GM12878 (cell line): ENCODE data around the gene ARHGAP32. TPM values are rescaled to one million over a fixed set of nuclear protein-coding genes. Genes with fewer than 3 reads are reported as not detected.

Experiments
- ATAC-seq: fragments of 200-7000 bp; cut with Tn5 transposase; 3 replicates; pipeline ENCODE4 v1.9.1; 2020; ENCODE audit warnings: mild to moderate bottlenecking, moderate library complexity
- BruUV-seq: library from RNA; stranded (reverse); fragments of 400-500 nt; replicated peaks from 2 replicates; lab custom pipeline; 2021; lab: Mats Ljungman, UMichigan
- CTCF ChIA-PET: fragments of 300-600 bp; sonication (Branson Sonifier 250); formaldehyde crosslinking; extraction: SDS; loops from one replicate; lab custom pipeline; 2021; ENCODE audit warnings: inconsistent platforms; lab: Yijun Ruan, JAX
- POLR2A ChIA-PET: fragments of 350-600 bp; formaldehyde crosslinking; extraction: SDS; loops from one replicate; lab custom pipeline; 2021; ENCODE audit warnings: inconsistent platforms; lab: Charles Lee
- RAD21 ChIA-PET: fragments of 300-600 bp; sonication (Branson Sonifier 250); formaldehyde crosslinking; loops from one replicate; lab custom pipeline; 2023; ENCODE audit warnings: antibody characterized with exemption; ENCODE audit not compliant: unreplicated experiment; lab: Charles Lee
- SMC1A ChIA-PET: fragments of 300-600 bp; sonication (Branson Sonifier 250); formaldehyde crosslinking; loops from one replicate; lab custom pipeline; 2023; ENCODE audit not compliant: unreplicated experiment, uncharacterized antibody; lab: Charles Lee
- DNase-seq: peaks from one replicate; pipeline ENCODE4 v3.0.0-alpha.2; 2011; ENCODE audit warnings: low read depth, low spot score
- FAIRE-seq: peaks from 3 replicates; lab custom pipeline; 2011; peaks lifted over from hg19 to GRCh38; lab: Jason Lieb, UNC
- H2AFZ ChIP-seq: 2 replicates; pipeline ENCODE4 v1.6.0; 2011; ENCODE audit warnings: low read depth, low read length, control low read depth; ENCODE audit not compliant: control insufficient read depth
- H3K27ac ChIP-seq: 2 replicates; pipeline ENCODE4 v1.5.1; 2011; ENCODE audit warnings: control low read depth; ENCODE audit not compliant: control insufficient read depth, insufficient read depth
- H3K27me3 ChIP-seq, 2 experiments: replicated peaks in 1 of 2; 2 replicates each; pipeline versions ENCODE4 v1.6.0 to v1.6.1; 2011; ENCODE audit warnings: low read length in 1 of 2; ENCODE audit not compliant: control insufficient read depth in 2 of 2, insufficient read depth in 2 of 2
- H3K36me3 ChIP-seq, 2 experiments: 2 replicates each; pipeline ENCODE4 v1.5.1; 2011; ENCODE audit warnings: low read length in 1 of 2; ENCODE audit not compliant: control insufficient read depth in 2 of 2, insufficient read depth in 2 of 2
- H3K4me1 ChIP-seq: 2 replicates; pipeline ENCODE4 v1.6.1; 2011; ENCODE audit warnings: mild to moderate bottlenecking, low read length, moderate library complexity, mixed read lengths; ENCODE audit not compliant: control insufficient read depth, insufficient read depth
- H3K4me2 ChIP-seq: 2 replicates; pipeline ENCODE4 v1.6.0; 2011; ENCODE audit warnings: control low read depth; ENCODE audit not compliant: control insufficient read depth, insufficient read depth
- H3K4me3 ChIP-seq: fragments of 200-600 bp; sonication (generic); 2 replicates; pipeline ENCODE4 v1.5.1; 2016
- H3K79me2 ChIP-seq: 2 replicates; pipeline ENCODE4 v1.6.0; 2011; ENCODE audit warnings: low read length; ENCODE audit not compliant: control insufficient read depth, insufficient read depth
- H3K9ac ChIP-seq: 2 replicates; pipeline ENCODE4 v1.8.0; 2011; ENCODE audit warnings: low read length, control low read depth, mixed read lengths; ENCODE audit not compliant: control insufficient read depth, insufficient read depth
- H3K9me3 ChIP-seq: replicated peaks from 3 replicates; pipeline ENCODE4 v1.5.1; 2011; ENCODE audit warnings: mild to moderate bottlenecking, low read length; ENCODE audit not compliant: control insufficient read depth, insufficient read depth
- H4K20me1 ChIP-seq: 2 replicates; pipeline ENCODE4 v1.6.0; 2011; ENCODE audit not compliant: control insufficient read depth, insufficient read depth
- BMI1 ChIP-seq: fragments of 450-650 bp; IDR thresholded peaks from 2 replicates; pipeline ENCODE4 v1.6.1; 2016; ENCODE audit warnings: mild to moderate bottlenecking, moderate library complexity, borderline replicate concordance
- E2F8 ChIP-seq: fragments of 450-650 bp; IDR thresholded peaks from 2 replicates; pipeline ENCODE4 v1.6.1; 2018; ENCODE audit warnings: mild to moderate bottlenecking, low read depth, moderate library complexity; ENCODE audit not compliant: partially characterized antibody
- GATAD2B ChIP-seq: fragments of 450-650 bp; conservative IDR thresholded peaks from 2 replicates; pipeline ENCODE4 v1.6.1; 2017; ENCODE audit warnings: low read depth, mild to moderate bottlenecking, moderate library complexity
- MAX ChIP-seq: IDR thresholded peaks from 2 replicates; pipeline ENCODE4 v1.6.1; 2012; ENCODE audit warnings: low read depth, low read length, improper control_type of control experiment
- MLLT1 ChIP-seq: fragments of 450-650 bp; IDR thresholded peaks from 2 replicates; pipeline ENCODE4 v1.6.1; 2016; ENCODE audit warnings: mild to moderate bottlenecking
- MTA3 ChIP-seq: IDR thresholded peaks from 2 replicates; pipeline ENCODE4 v1.6.1; 2012; ENCODE audit warnings: low read length, inconsistent platforms, borderline replicate concordance
- MXI1 ChIP-seq: fragments of 150-350 bp; IDR thresholded peaks from 2 replicates; pipeline ENCODE4 v1.6.1; 2011; ENCODE audit warnings: low read depth, mild to moderate bottlenecking, inconsistent platforms, low read length, improper control_type of control experiment
- MYC ChIP-seq: IDR thresholded peaks from 2 replicates; pipeline ENCODE4 v1.6.1; 2011; ENCODE audit warnings: mild to moderate bottlenecking, low read length, moderate library complexity, inconsistent platforms; ENCODE audit not compliant: insufficient read depth, insufficient replicate concordance, insufficient read length, severe bottlenecking
- PAX5 ChIP-seq: IDR thresholded peaks from 2 replicates; pipeline ENCODE4 v1.6.1; 2011; ENCODE audit warnings: low read depth, low read length, borderline replicate concordance
- PBX3 ChIP-seq: IDR thresholded peaks from 2 replicates; pipeline ENCODE4 v1.6.1; 2011; ENCODE audit warnings: mild to moderate bottlenecking, low read depth, low read length, moderate library complexity; ENCODE audit not compliant: insufficient replicate concordance
- SMAD1 ChIP-seq: fragments of 450-650 bp; IDR thresholded peaks from 2 replicates; pipeline ENCODE4 v1.6.1; 2018; ENCODE audit warnings: mild to moderate bottlenecking, low read depth; ENCODE audit not compliant: partially characterized antibody
- TBL1XR1 ChIP-seq: IDR thresholded peaks from 2 replicates; pipeline ENCODE4 v1.6.1; 2012; ENCODE audit warnings: low read depth, low read length, improper control_type of control experiment
- WRNIP1 ChIP-seq: IDR thresholded peaks from 2 replicates; pipeline ENCODE4 v1.6.1; 2011; ENCODE audit warnings: low read depth, low read length, improper control_type of control experiment, borderline replicate concordance
- WGBS: methylation state at CpG from one replicate; pipeline ENCODE4 v1.1.6; 2016; ENCODE audit warnings: low lambda C conversion rate; ENCODE audit not compliant: insufficient replicate concordance, insufficient coverage; ENCODE audit errors: missing lambda C conversion rate; 5-methylcytosine and 5-hydroxymethylcytosine counted together
- in situ Hi-C: fragments of 300-500 bp; cut with MboI; formaldehyde crosslinking; loops from 9 replicates; pipeline ENCODE4 v1.14.3; 2018; ENCODE audit warnings: mixed read lengths
- intact Hi-C: fragments of 100-400 bp; cut with micrococcal nuclease; formaldehyde crosslinking; loops from one replicate; pipeline ENCODE4 v1.14.2; 2022; ENCODE audit not compliant: unreplicated experiment
- polyA plus RNA-seq, 11 experiments: library from polyadenylated mRNA; depleted of rRNA in 4 of 11; unstranded in 6 of 11; stranded (reverse) in 5 of 11; fragments of >200 nt; fragmentation: Nextera tagmentation in 4 of 11; fragmentation: Illumina TruSeq in 1 of 11; extraction: Ambion mirVana in 4 of 11; extraction: Trizol in 1 of 11; gene quantifications; 1 replicate in 1 of 11; 2 replicates in 10 of 11; pipeline versions ENCODE4 v1.2.1 to v1.2.3, GENCODE V29; 2011 to 2016; ENCODE audit warnings: inconsistent platforms in 2 of 11, missing spikeins in 2 of 11, low read depth in 1 of 11
- total RNA-seq, 4 experiments: library from RNA; depleted of rRNA in 3 of 4; stranded (reverse); fragments of >200 nt in 3 of 4; fragmentation: Illumina TruSeq in 1 of 4; extraction: Trizol in 1 of 4; gene quantifications; 2 replicates each; pipeline versions ENCODE4 v1.2.1 to v1.2.3, GENCODE V29; 2013 to 2021

ARHGAP32 gene
- total and polyA plus RNA-seq, 10 of the 15 experiments (the other 5 are each of a cell fraction or from before 2014, with no cell fraction given): under 0.01 to 0.46 (median 0.12) TPM; not detected in 1

DNA sequence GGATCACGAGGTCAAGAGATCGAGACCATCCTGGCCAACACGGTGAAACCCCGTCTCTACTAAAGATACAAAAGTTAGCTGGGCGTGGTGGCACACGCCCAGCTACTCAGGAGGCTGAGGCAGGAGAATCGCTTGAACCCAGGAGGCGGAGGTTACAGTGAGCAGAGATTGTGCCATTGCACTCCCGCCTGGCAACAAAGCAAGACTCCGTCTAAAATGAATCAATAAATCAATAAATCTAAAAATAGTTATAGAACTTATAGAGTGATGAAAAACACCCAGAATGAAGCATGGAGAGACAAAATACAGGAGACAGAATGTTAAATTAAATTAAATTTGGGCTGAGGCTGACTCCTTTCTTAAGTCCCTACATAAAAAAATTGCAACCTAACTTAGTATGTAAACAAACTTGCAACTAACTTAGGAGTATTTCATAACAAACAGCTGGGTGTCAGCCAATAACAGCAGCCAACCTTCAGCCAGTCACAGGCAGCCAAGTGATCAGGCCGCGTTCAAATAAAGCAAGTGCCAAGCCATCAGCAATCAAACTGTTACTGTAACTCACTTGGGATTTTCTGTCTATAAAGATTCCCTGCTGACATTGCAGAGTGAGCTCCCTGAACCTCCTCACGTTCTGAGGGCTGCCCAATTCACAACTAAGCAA, 242.2 kb downstream of the ARHGAP32 start:
- ChIA-PET SMC1A (interaction anchor here (1.4 to 14.9 kb wide), 2 partner anchors 21 to 61 kb away, joined by 3 to 249 read pairs; partner anchors contain the start of gene KCNJ5), CTCF (interaction anchor here (1.1 to 20.8 kb wide), 5 partner anchors 8 to 792 kb away, joined by 3 to 480 read pairs (median 6); partner anchors contain the start of gene KCNJ5), POLR2A (no interaction called here), RAD21 (interaction anchor here (0.6 to 2.6 kb wide), 2 partner anchors 40 to 65 kb away, joined by 3 to 39 read pairs; no protein-coding TSS in a partner anchor)
- no peaks in the 10 kb centered on the region for H4K20me1 ChIP-seq
- H3K27ac ChIP-seq: no peak overlapping the region
- in situ Hi-C loops: no loop called here
- no peak for DNase-seq
- H3K9ac ChIP-seq: no peak overlapping the region
- H2AFZ ChIP-seq: no peak overlapping the region
- BruUV-seq: no TSS peak
- no peak overlapping the region for H3K4me2 ChIP-seq
- FAIRE-seq: no peak
- no peak for ATAC-seq
- TF ChIP-seq GATAD2B (no peak), WRNIP1 (no peak), MAX (no peak), PBX3 (no peak), MLLT1 (no peak), E2F8 (no peak), SMAD1 (no peak), TBL1XR1 (no peak), MTA3 (no peak), BMI1 (no peak), PAX5 (no peak), MYC (no peak), MXI1 (no peak)
- H3K79me2 ChIP-seq: no peaks in the 10 kb centered on the region
- H3K4me1 ChIP-seq: no peaks in the 10 kb centered on the region
- intact Hi-C loops: no loop called here
- no peaks in the 10 kb centered on the region for H3K36me3 ChIP-seq
- peaks cover 0 to 1% of the 10 kb centered on the region in 2 experiments; a peak in 2 of 4 replicates for H3K27me3 ChIP-seq
- H3K9me3 ChIP-seq: no peaks in the 10 kb centered on the region
- 38% methylated on average over 13 of the region's 13 CpGs for WGBS
- no peak overlapping the region for H3K4me3 ChIP-seq
